CD14-positive monocyte (primary cell): Measurements from ENCODE around the gene POLD3. TPM values are rescaled to one million over a fixed set of nuclear protein-coding genes. Genes with fewer than 3 reads are reported as not detected.

Experiments used
- DNase-seq, 3 donors: peaks; one replicate each; pipeline ENCODE4 v3.0.0-alpha.2; 2011 to 2022
- H2AFZ ChIP-seq: 2 replicates; pipeline ENCODE4 v1.6.0; 2012; ENCODE audit warnings: mild to moderate bottlenecking, low read depth, low read length, inconsistent platforms; ENCODE audit not compliant: insufficient read depth, poor library complexity, severe bottlenecking
- H3K27ac ChIP-seq, 2 donors: 1 replicate in 1 of 2; 2 replicates in 1 of 2; pipeline ENCODE4 v1.5.1; 2012 to 2013; ENCODE audit warnings: low read length in 2 of 2, control low read depth in 1 of 2, inconsistent platforms in 1 of 2, low read depth in 1 of 2, mild to moderate bottlenecking in 1 of 2
- H3K27me3 ChIP-seq, 2 donors: one replicate each; pipeline versions ENCODE4 v1.6.0 to v1.6.1; 2011 to 2013; ENCODE audit warnings: low read length in 2 of 2; ENCODE audit not compliant: control insufficient read depth in 2 of 2, insufficient read depth in 2 of 2
- H3K36me3 ChIP-seq, 2 donors: replicated peaks in 1 of 2; 1 replicate in 1 of 2; 2 replicates in 1 of 2; pipeline versions ENCODE4 v1.5.1 to v1.6.1; 2012 to 2013; ENCODE audit warnings: low read length in 2 of 2, control low read depth in 1 of 2, inconsistent platforms in 1 of 2, mild to moderate bottlenecking in 1 of 2; ENCODE audit not compliant: insufficient read depth in 2 of 2, control insufficient read depth in 1 of 2
- H3K4me1 ChIP-seq, 2 donors: 1 replicate in 1 of 2; 2 replicates in 1 of 2; pipeline versions ENCODE4 v1.5.1 to v1.6.1; 2012 to 2013; ENCODE audit warnings: low read length in 2 of 2, control low read depth in 1 of 2, inconsistent platforms in 1 of 2, mild to moderate bottlenecking in 1 of 2, moderate library complexity in 1 of 2; ENCODE audit not compliant: insufficient read depth in 2 of 2, control insufficient read depth in 1 of 2
- H3K4me2 ChIP-seq: replicated peaks from 2 replicates; pipeline ENCODE3; 2012; ENCODE audit warnings: low read length, moderate library complexity, mild to moderate bottlenecking; ENCODE audit not compliant: poor library complexity, severe bottlenecking; ENCODE audit errors: extremely low read depth
- H3K4me3 ChIP-seq, 3 experiments: fragments of 200-600 bp in 1 of 3; sonication (generic) in 1 of 3; replicated peaks in 1 of 3; 1 replicate in 2 of 3; 2 replicates in 1 of 3; pipeline ENCODE4 v1.5.1; 2011 to 2013; ENCODE audit warnings: low read length in 3 of 3, mild to moderate bottlenecking in 3 of 3, control low read depth in 2 of 3, low read depth in 2 of 3, inconsistent platforms in 1 of 3, moderate library complexity in 1 of 3
- H3K79me2 ChIP-seq: 2 replicates; pipeline ENCODE4 v1.6.0; 2012; ENCODE audit warnings: mild to moderate bottlenecking, control low read depth, inconsistent platforms, low read length, moderate library complexity; ENCODE audit not compliant: insufficient read depth
- H3K9ac ChIP-seq: 2 replicates; pipeline ENCODE4 v1.6.0; 2017; ENCODE audit warnings: low read length, mild to moderate bottlenecking; ENCODE audit not compliant: insufficient read depth, poor library complexity, severe bottlenecking
- H3K9me3 ChIP-seq, 2 donors: replicated peaks in 1 of 2; 1 replicate in 1 of 2; 2 replicates in 1 of 2; pipeline versions ENCODE4 v1.5.1 to v1.6.1; 2012 to 2013; ENCODE audit warnings: low read length in 2 of 2, control low read depth in 1 of 2; ENCODE audit not compliant: control insufficient read depth in 1 of 2, insufficient read depth in 1 of 2
- H4K20me1 ChIP-seq: 2 replicates; pipeline ENCODE4 v1.6.0; 2012; ENCODE audit warnings: mild to moderate bottlenecking, low read length, control low read depth, moderate library complexity; ENCODE audit not compliant: insufficient read depth
- H3K27ac Mint-ChIP-seq, 7 donors: one replicate each; pipeline ENCODE4 v1.8.0; 2020; ENCODE audit warnings: mild to moderate bottlenecking in 7 of 7, mixed read lengths in 7 of 7, moderate library complexity in 6 of 7, inconsistent platforms in 2 of 7
- H3K27me3 Mint-ChIP-seq, 3 donors: one replicate each; pipeline ENCODE4 v1.8.0; 2021 to 2022; ENCODE audit warnings: low read depth in 3 of 3, mild to moderate bottlenecking in 3 of 3, mixed read lengths in 3 of 3, moderate library complexity in 3 of 3, inconsistent platforms in 1 of 3
- H3K36me3 Mint-ChIP-seq, 2 donors: one replicate each; pipeline ENCODE4 v1.8.0; 2020; ENCODE audit warnings: mixed read lengths in 2 of 2, inconsistent platforms in 1 of 2, mild to moderate bottlenecking in 1 of 2
- H3K4me1 Mint-ChIP-seq: one replicate; pipeline ENCODE4 v1.8.0; 2020; ENCODE audit warnings: mild to moderate bottlenecking, mixed read lengths
- H3K4me3 Mint-ChIP-seq, 2 donors: one replicate each; pipeline ENCODE4 v1.8.0; 2020; ENCODE audit warnings: mild to moderate bottlenecking in 2 of 2, mixed read lengths in 2 of 2, moderate library complexity in 1 of 2
- H3K9me3 Mint-ChIP-seq, 7 donors: one replicate each; pipeline ENCODE4 v1.8.0; 2020 to 2022; ENCODE audit warnings: mixed read lengths in 7 of 7, mild to moderate bottlenecking in 6 of 7, moderate library complexity in 6 of 7, inconsistent platforms in 2 of 7
- WGBS: methylation state at CpG from one replicate; pipeline ENCODE4 v1.1.5; 2013; ENCODE audit warnings: missing lambda C conversion rate; ENCODE audit not compliant: insufficient coverage; 5-methylcytosine and 5-hydroxymethylcytosine counted together
- intact Hi-C, 2 donors: fragments of 100-400 bp; cut with micrococcal nuclease; formaldehyde crosslinking; loops; one replicate each; pipeline versions ENCODE4 v1.15.0 to v1.15.1; 2023
- polyA plus RNA-seq, 3 donors: library from polyadenylated mRNA; depleted of rRNA in 1 of 3; unstranded in 2 of 3; stranded (reverse) in 1 of 3; fragments of 300-500 nt in 2 of 3; fragments of >200 nt in 1 of 3; fragmentation: Illumina TruSeq in 2 of 3; gene quantifications; 1 replicate in 2 of 3; 2 replicates in 1 of 3; pipeline ENCODE4 v1.2.3, GENCODE V29; 2012 to 2021
- TF ChIP-seq, protein P1 (sequence below): fragments of 200-600 bp; IDR thresholded peaks from one replicate; pipeline ENCODE4 v1.8.0; 2022; ENCODE audit warnings: antibody characterized with exemption, mild to moderate bottlenecking

POLD3 gene
- polyA plus RNA-seq, 3 donors = 11.3 to 29.9 (median 26.2) TPM

DNA sequence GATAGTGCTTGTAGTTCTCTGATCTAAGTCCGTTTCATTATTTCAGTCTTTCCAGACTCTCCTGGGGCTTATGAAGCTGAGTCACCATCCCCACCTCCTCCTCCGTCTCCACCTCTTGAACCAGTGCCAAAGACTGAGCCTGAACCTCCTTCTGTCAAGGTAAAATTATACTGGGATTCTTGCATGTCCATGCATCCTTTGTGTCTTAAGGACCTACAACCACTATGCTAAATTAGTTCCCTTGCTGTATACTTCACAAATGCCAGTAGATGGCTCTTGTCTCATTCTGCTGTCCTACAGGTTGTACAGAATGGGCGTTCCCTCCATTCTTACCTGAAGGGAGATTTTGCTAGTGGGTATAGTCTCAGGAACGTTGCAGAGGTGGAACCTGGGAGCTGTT, 42.2 kb downstream of the POLD3 start:
- Histone ChIP-seq H3K27me3 (no peaks in the 10 kb centered on the region), H3K9me3 (no peaks in the 10 kb centered on the region), H3K4me1 (peaks cover 3 to 8% of the 10 kb centered on the region in 2 donors), H3K36me3 (peaks cover 84 to 99% of the 10 kb centered on the region in 2 donors), H3K4me3 (no peak overlapping the region), H3K9ac (no peak overlapping the region), H3K79me2 (peaks cover 7% of the 10 kb centered on the region), H3K4me2 (no peak overlapping the region), H4K20me1 (no peaks in the 10 kb centered on the region), H2AFZ (no peak overlapping the region), H3K27ac (no peak overlapping the region)
- H3K4me1 Mint-ChIP-seq = peaks cover 27% of the 10 kb centered on the region
- WGBS = 89% methylated on average over 4 of the region's 4 CpGs
- H3K36me3 Mint-ChIP-seq = peaks cover 86 to 95% of the 10 kb centered on the region in 2 donors
- no peak for DNase-seq
- TF ChIP-seq, protein P1, sequence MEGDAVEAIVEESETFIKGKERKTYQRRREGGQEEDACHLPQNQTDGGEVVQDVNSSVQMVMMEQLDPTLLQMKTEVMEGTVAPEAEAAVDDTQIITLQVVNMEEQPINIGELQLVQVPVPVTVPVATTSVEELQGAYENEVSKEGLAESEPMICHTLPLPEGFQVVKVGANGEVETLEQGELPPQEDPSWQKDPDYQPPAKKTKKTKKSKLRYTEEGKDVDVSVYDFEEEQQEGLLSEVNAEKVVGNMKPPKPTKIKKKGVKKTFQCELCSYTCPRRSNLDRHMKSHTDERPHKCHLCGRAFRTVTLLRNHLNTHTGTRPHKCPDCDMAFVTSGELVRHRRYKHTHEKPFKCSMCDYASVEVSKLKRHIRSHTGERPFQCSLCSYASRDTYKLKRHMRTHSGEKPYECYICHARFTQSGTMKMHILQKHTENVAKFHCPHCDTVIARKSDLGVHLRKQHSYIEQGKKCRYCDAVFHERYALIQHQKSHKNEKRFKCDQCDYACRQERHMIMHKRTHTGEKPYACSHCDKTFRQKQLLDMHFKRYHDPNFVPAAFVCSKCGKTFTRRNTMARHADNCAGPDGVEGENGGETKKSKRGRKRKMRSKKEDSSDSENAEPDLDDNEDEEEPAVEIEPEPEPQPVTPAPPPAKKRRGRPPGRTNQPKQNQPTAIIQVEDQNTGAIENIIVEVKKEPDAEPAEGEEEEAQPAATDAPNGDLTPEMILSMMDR = no peak
- H3K27ac Mint-ChIP-seq = peak overlapping the region in 1 of 7 donors; percentile 16
- H3K27me3 Mint-ChIP-seq = no peaks in the 10 kb centered on the region
- H3K4me3 Mint-ChIP-seq = no peak overlapping the region
- intact Hi-C loops = no loop called here
- H3K9me3 Mint-ChIP-seq = no peaks in the 10 kb centered on the region

DNA sequence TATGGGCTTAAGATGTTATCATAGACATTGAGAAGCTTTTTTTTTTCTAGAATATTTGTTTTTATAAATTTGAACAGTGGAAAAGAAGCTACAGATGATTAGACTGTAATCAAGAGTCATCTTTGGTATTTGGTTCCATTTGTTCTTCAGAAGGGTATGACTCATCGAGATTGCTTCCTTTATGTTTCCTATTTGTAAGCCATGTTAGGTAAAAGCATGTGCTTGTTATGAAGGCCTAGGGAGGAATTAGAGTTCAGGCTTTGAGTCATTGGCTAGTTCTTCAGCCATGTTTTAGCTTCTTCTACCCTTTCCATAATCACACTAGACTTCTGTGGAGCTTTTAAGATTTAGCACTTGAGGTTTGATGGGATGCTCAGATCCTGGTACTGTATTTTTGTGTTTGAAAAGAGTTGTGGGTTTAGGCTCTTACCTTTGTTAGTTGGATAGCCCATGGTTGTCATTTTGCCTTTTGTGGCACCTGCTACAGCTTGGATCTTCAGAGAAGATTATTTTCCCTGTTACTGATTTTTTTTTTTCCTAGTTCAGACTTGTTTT, 44.3 kb downstream of the POLD3 start:
- no peak overlapping the region for H3K9ac ChIP-seq
- TF ChIP-seq, protein P1 = no peak

More for the DNA sequence above, 44.3 kb downstream of the POLD3 start:
- H3K27ac Mint-ChIP-seq = peak overlapping the region in 1 of 7 donors; percentile 65
- Histone ChIP-seq H3K4me2 (no peak overlapping the region), H3K36me3 (peaks cover 91 to 99% of the 10 kb centered on the region in 2 donors), H3K27me3 (no peaks in the 10 kb centered on the region), H3K4me3 (no peak overlapping the region), H3K27ac (peak overlapping the region in 1 of 2 donors; percentile 34), H3K79me2 (peaks cover 7% of the 10 kb centered on the region), H3K4me1 (peaks cover 3 to 8% of the 10 kb centered on the region in 2 donors), H3K9me3 (no peaks in the 10 kb centered on the region), H2AFZ (no peak overlapping the region), H4K20me1 (no peaks in the 10 kb centered on the region)
- peaks cover 89 to 94% of the 10 kb centered on the region in 2 donors for H3K36me3 Mint-ChIP-seq
- intact Hi-C loops = no loop called here
- H3K27me3 Mint-ChIP-seq = no peaks in the 10 kb centered on the region
- DNase-seq = peak; percentile 10 to 51 (median 29)
- H3K4me1 Mint-ChIP-seq = peaks cover 18% of the 10 kb centered on the region
- no peak overlapping the region for H3K4me3 Mint-ChIP-seq
- WGBS = no CpG with 5 or more reads among the region's 1 CpG
- H3K9me3 Mint-ChIP-seq = no peaks in the 10 kb centered on the region
